Mammary epithelial cell (primary cell): Measurements from ENCODE around the gene COMMD1.

Source experiments
- EZH2 ChIP-seq: IDR thresholded peaks from 2 replicates; pipeline ENCODE4 v1.6.1; 2012; ENCODE audit warnings: low read length, inconsistent platforms, borderline replicate concordance
- TF ChIP-seq, protein P1 (sequence below), 2 donors: IDR thresholded peaks in 1 of 2; conservative IDR thresholded peaks in 1 of 2; 2 replicates each; pipeline ENCODE4 v1.5.1; 2011 to 2012; ENCODE audit warnings: inconsistent platforms in 2 of 2, low read length in 2 of 2, mild to moderate bottlenecking in 2 of 2, control low read depth in 1 of 2, low read depth in 1 of 2; ENCODE audit not compliant: insufficient read depth in 1 of 2; ENCODE audit errors: extremely low read depth in 1 of 2

DNA sequence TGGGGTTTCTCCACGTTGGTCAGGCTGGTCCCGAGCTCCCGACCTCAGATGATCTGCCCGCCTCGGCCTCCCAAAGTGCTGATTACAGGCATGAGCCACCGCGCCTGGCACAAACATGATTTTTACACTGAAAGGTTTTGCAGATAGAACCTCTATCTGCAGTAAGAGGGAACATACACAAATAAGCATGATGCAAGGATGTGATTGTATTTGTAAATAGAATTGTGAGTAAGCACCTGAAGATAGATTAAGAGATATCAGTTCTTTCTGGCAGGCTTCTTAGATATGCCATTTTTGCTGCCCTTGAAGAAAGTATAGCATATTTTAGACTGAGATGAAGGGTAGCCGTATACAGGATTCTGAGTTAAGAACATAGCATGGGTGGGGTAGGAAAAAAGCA lies 3.6 kb downstream of the COMMD1 start:
- TF ChIP-seq, protein P1, sequence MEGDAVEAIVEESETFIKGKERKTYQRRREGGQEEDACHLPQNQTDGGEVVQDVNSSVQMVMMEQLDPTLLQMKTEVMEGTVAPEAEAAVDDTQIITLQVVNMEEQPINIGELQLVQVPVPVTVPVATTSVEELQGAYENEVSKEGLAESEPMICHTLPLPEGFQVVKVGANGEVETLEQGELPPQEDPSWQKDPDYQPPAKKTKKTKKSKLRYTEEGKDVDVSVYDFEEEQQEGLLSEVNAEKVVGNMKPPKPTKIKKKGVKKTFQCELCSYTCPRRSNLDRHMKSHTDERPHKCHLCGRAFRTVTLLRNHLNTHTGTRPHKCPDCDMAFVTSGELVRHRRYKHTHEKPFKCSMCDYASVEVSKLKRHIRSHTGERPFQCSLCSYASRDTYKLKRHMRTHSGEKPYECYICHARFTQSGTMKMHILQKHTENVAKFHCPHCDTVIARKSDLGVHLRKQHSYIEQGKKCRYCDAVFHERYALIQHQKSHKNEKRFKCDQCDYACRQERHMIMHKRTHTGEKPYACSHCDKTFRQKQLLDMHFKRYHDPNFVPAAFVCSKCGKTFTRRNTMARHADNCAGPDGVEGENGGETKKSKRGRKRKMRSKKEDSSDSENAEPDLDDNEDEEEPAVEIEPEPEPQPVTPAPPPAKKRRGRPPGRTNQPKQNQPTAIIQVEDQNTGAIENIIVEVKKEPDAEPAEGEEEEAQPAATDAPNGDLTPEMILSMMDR (conservative IDR thresholded peaks at IDR 0.05 in 1 of 2, IDR thresholded peaks at IDR 0.05 in 1 of 2; ENCODE audit: extremely low read depth in 1 of 2, insufficient read depth in 1 of 2, low read depth in 1 of 2, low read length in 2 of 2), result no peak
- no peak for TF ChIP-seq EZH2
